Left ventricle myocardium inferior (tissue), 1 donor: ENCODE results near the gene GTF2F2. TPM values are rescaled to one million over a fixed set of nuclear protein-coding genes. Genes with fewer than 3 reads are reported as not detected.
"Not testable (repeated sequence)": the region's sequence is repeated elsewhere in the genome, so short reads cannot be mapped to it uniquely, and the experiment has no call there.

Source experiments
- DNase-seq: peaks from one replicate; pipeline ENCODE4 v3.0.0-alpha.2; 2020
- H3K27ac ChIP-seq: fragments of 200-600 bp; replicated peaks from 2 replicates; pipeline ENCODE4 v1.8.0; 2021
- H3K27me3 ChIP-seq: fragments of 200-600 bp; 2 replicates; pipeline ENCODE4 v1.8.0; 2021; ENCODE audit warnings: low read depth
- H3K36me3 ChIP-seq: fragments of 200-600 bp; 2 replicates; pipeline ENCODE4 v1.8.0; 2021
- H3K4me1 ChIP-seq: fragments of 200-600 bp; 2 replicates; pipeline ENCODE4 v1.8.0; 2021
- H3K4me3 ChIP-seq: fragments of 200-600 bp; 2 replicates; pipeline ENCODE4 v1.8.0; 2021; ENCODE audit warnings: mild to moderate bottlenecking, moderate library complexity
- H3K9me3 ChIP-seq: fragments of 200-600 bp; replicated peaks from 2 replicates; pipeline ENCODE4 v1.8.0; 2021
- CTCF ChIP-seq: fragments of 200-600 bp; IDR thresholded peaks from 2 replicates; pipeline ENCODE4 v1.8.0; 2021; ENCODE audit warnings: antibody characterized with exemption, mild to moderate bottlenecking, borderline replicate concordance
- intact Hi-C: fragments of 100-400 bp; cut with micrococcal nuclease; formaldehyde crosslinking; loops from one replicate; pipeline ENCODE4 v1.11.0; 2022
- total RNA-seq: library from RNA; stranded (reverse); fragmentation: NEBNext Ultra II Directional; extraction: Animal tissue kit (Norgen Biotek cat#: 25700); gene quantifications from one replicate; pipeline ENCODE4 v1.2.1, GENCODE V29; 2021
- donor health status: DM: no; HTN: yes; CAD: no; lungs with severe emphysema.

Gene GTF2F2
- total RNA-seq, 1 donor from 2014 or later, result 23.1 TPM

- no peaks in the 10 kb centered on the region for H3K9me3 ChIP-seq
- no peak for TF ChIP-seq CTCF
- H3K4me3 ChIP-seq, result no peak overlapping the region
- no peaks in the 10 kb centered on the region for H3K27me3 ChIP-seq
- DNase-seq, result no peak
- no peaks in the 10 kb centered on the region for H3K36me3 ChIP-seq
- H3K27ac ChIP-seq, result no peak overlapping the region
- intact Hi-C loops, result no loop called here
- H3K4me1 ChIP-seq, result peaks cover 27% of the 10 kb centered on the region
Observed at GRCh38 chr13:45238945-45239795, 118.9 kb downstream of the GTF2F2 start.

- Histone ChIP-seq H3K27me3 (no peaks in the 10 kb centered on the region), H3K9me3 (no peaks in the 10 kb centered on the region), H3K36me3 (no peaks in the 10 kb centered on the region), H3K4me3 (no peak overlapping the region), H3K27ac (no peak overlapping the region), H3K4me1 (peaks cover 27% of the 10 kb centered on the region)
- no peak for DNase-seq
- intact Hi-C loops, result no loop called here
- no peak for TF ChIP-seq CTCF
Observed at GRCh38 chr13:45240143-45240542, 119.8 kb downstream of the GTF2F2 start.

GRCh38 chr13:45242070-45242469 lies 121.8 kb downstream of the GTF2F2 start:
- Histone ChIP-seq H3K27me3 (no peaks in the 10 kb centered on the region), H3K27ac (peak overlapping the region; percentile 34)
- intact Hi-C loops, result no loop called here

GRCh38 chr13:45242524-45242923 lies 122.2 kb downstream of the GTF2F2 start:
- H3K27ac ChIP-seq, result peak overlapping the region; percentile 34
- intact Hi-C loops, result no loop called here

More at GRCh38 chr13:45242070-45242469, 121.8 kb downstream of the GTF2F2 start:
- no peak for TF ChIP-seq CTCF
- Histone ChIP-seq H3K9me3 (no peaks in the 10 kb centered on the region), H3K4me1 (peaks cover 20% of the 10 kb centered on the region), H3K36me3 (no peaks in the 10 kb centered on the region), H3K4me3 (no peak overlapping the region)
- DNase-seq, result no peak

GRCh38 chr13:45243077-45243476 lies 122.8 kb downstream of the GTF2F2 start:
- Histone ChIP-seq H3K9me3 (no peaks in the 10 kb centered on the region), H3K36me3 (no peaks in the 10 kb centered on the region), H3K27ac (no peak overlapping the region), H3K4me1 (peaks cover 20% of the 10 kb centered on the region), H3K27me3 (no peaks in the 10 kb centered on the region), H3K4me3 (no peak overlapping the region)
- no peak for DNase-seq
- intact Hi-C loops, result no loop called here
- no peak for TF ChIP-seq CTCF

More at GRCh38 chr13:45242524-45242923, 122.2 kb downstream of the GTF2F2 start:
- no peak for DNase-seq
- Histone ChIP-seq H3K36me3 (no peaks in the 10 kb centered on the region), H3K27me3 (no peaks in the 10 kb centered on the region), H3K4me3 (no peak overlapping the region), H3K4me1 (peaks cover 20% of the 10 kb centered on the region), H3K9me3 (no peaks in the 10 kb centered on the region)
- TF ChIP-seq CTCF, result no peak

- DNase-seq, H3K27me3 ChIP-seq, H3K27ac ChIP-seq, H3K9me3 ChIP-seq, H3K4me3 ChIP-seq, H3K36me3 ChIP-seq, intact Hi-C loops: not testable (repeated sequence)
- H3K4me1 ChIP-seq, result peaks cover 20% of the 10 kb centered on the region
Observed at GRCh38 chr13:45244736-45245135, 124.4 kb downstream of the GTF2F2 start.
